GM12878 (cell line): ENCODE measurements around the gene C16orf46. TPM values are rescaled to one million over a fixed set of nuclear protein-coding genes. Genes with fewer than 3 reads are reported as not detected.

Source experiments
- ATAC-seq: fragments of 200-7000 bp; cut with Tn5 transposase; 3 replicates; pipeline ENCODE4 v1.9.1; 2020; ENCODE audit warnings: mild to moderate bottlenecking, moderate library complexity
- BruUV-seq: library from RNA; stranded (reverse); fragments of 400-500 nt; replicated peaks from 2 replicates; lab custom pipeline; 2021; lab: Mats Ljungman, UMichigan
- CTCF ChIA-PET: fragments of 300-600 bp; sonication (Branson Sonifier 250); formaldehyde crosslinking; extraction: SDS; loops from one replicate; lab custom pipeline; 2021; ENCODE audit warnings: inconsistent platforms; lab: Yijun Ruan, JAX
- POLR2A ChIA-PET: fragments of 350-600 bp; formaldehyde crosslinking; extraction: SDS; loops from one replicate; lab custom pipeline; 2021; ENCODE audit warnings: inconsistent platforms; lab: Charles Lee
- RAD21 ChIA-PET: fragments of 300-600 bp; sonication (Branson Sonifier 250); formaldehyde crosslinking; loops from one replicate; lab custom pipeline; 2023; ENCODE audit warnings: antibody characterized with exemption; ENCODE audit not compliant: unreplicated experiment; lab: Charles Lee
- SMC1A ChIA-PET: fragments of 300-600 bp; sonication (Branson Sonifier 250); formaldehyde crosslinking; loops from one replicate; lab custom pipeline; 2023; ENCODE audit not compliant: unreplicated experiment, uncharacterized antibody; lab: Charles Lee
- DNase-seq: peaks from one replicate; pipeline ENCODE4 v3.0.0-alpha.2; 2011; ENCODE audit warnings: low read depth, low spot score
- FAIRE-seq: peaks from 3 replicates; lab custom pipeline; 2011; peaks lifted over from hg19 to GRCh38; lab: Jason Lieb, UNC
- H2AFZ ChIP-seq: 2 replicates; pipeline ENCODE4 v1.6.0; 2011; ENCODE audit warnings: low read depth, low read length, control low read depth; ENCODE audit not compliant: control insufficient read depth
- H3K27ac ChIP-seq: 2 replicates; pipeline ENCODE4 v1.5.1; 2011; ENCODE audit warnings: control low read depth; ENCODE audit not compliant: control insufficient read depth, insufficient read depth
- H3K27me3 ChIP-seq, 2 experiments: replicated peaks in 1 of 2; 2 replicates each; pipeline versions ENCODE4 v1.6.0 to v1.6.1; 2011; ENCODE audit warnings: low read length in 1 of 2; ENCODE audit not compliant: control insufficient read depth in 2 of 2, insufficient read depth in 2 of 2
- H3K36me3 ChIP-seq, 2 experiments: 2 replicates each; pipeline ENCODE4 v1.5.1; 2011; ENCODE audit warnings: low read length in 1 of 2; ENCODE audit not compliant: control insufficient read depth in 2 of 2, insufficient read depth in 2 of 2
- H3K4me1 ChIP-seq: 2 replicates; pipeline ENCODE4 v1.6.1; 2011; ENCODE audit warnings: mild to moderate bottlenecking, low read length, moderate library complexity, mixed read lengths; ENCODE audit not compliant: control insufficient read depth, insufficient read depth
- H3K4me2 ChIP-seq: 2 replicates; pipeline ENCODE4 v1.6.0; 2011; ENCODE audit warnings: control low read depth; ENCODE audit not compliant: control insufficient read depth, insufficient read depth
- H3K4me3 ChIP-seq: fragments of 200-600 bp; sonication (generic); 2 replicates; pipeline ENCODE4 v1.5.1; 2016
- H3K79me2 ChIP-seq: 2 replicates; pipeline ENCODE4 v1.6.0; 2011; ENCODE audit warnings: low read length; ENCODE audit not compliant: control insufficient read depth, insufficient read depth
- H3K9ac ChIP-seq: 2 replicates; pipeline ENCODE4 v1.8.0; 2011; ENCODE audit warnings: low read length, control low read depth, mixed read lengths; ENCODE audit not compliant: control insufficient read depth, insufficient read depth
- H3K9me3 ChIP-seq: replicated peaks from 3 replicates; pipeline ENCODE4 v1.5.1; 2011; ENCODE audit warnings: mild to moderate bottlenecking, low read length; ENCODE audit not compliant: control insufficient read depth, insufficient read depth
- H4K20me1 ChIP-seq: 2 replicates; pipeline ENCODE4 v1.6.0; 2011; ENCODE audit not compliant: control insufficient read depth, insufficient read depth
- CBX5 ChIP-seq: sonication (generic); IDR thresholded peaks from 2 replicates; pipeline ENCODE4 v1.6.1; 2016; ENCODE audit warnings: low read depth, moderate library complexity, mild to moderate bottlenecking, inconsistent platforms
- CHD4 ChIP-seq: fragments of 200-600 bp; sonication (generic); IDR thresholded peaks from 2 replicates; pipeline ENCODE4 v1.6.1; 2016; ENCODE audit warnings: mild to moderate bottlenecking
- EED ChIP-seq: sonication (generic); IDR thresholded peaks from 2 replicates; pipeline ENCODE4 v1.6.1; 2016; ENCODE audit warnings: antibody characterized with exemption, low read depth
- IKZF1 ChIP-seq: fragments of 450-650 bp; conservative IDR thresholded peaks from 2 replicates; pipeline ENCODE4 v1.6.1; 2017; ENCODE audit warnings: antibody characterized with exemption, mild to moderate bottlenecking
- KAT2A ChIP-seq: conservative IDR thresholded peaks from 2 replicates; pipeline ENCODE4 v1.6.1; 2011; ENCODE audit warnings: low read depth, low read length; ENCODE audit not compliant: control insufficient read depth
- MTA2 ChIP-seq: fragments of 450-650 bp; IDR thresholded peaks from 2 replicates; pipeline ENCODE4 v1.6.1; 2016; ENCODE audit warnings: low read depth, mild to moderate bottlenecking, moderate library complexity
- NFXL1 ChIP-seq: fragments of 450-650 bp; IDR thresholded peaks from 2 replicates; pipeline ENCODE4 v1.6.1; 2017; ENCODE audit warnings: antibody characterized with exemption, mild to moderate bottlenecking, borderline replicate concordance
- RELB ChIP-seq: fragments of 450-650 bp; IDR thresholded peaks from 2 replicates; pipeline ENCODE4 v1.6.1; 2017; ENCODE audit warnings: low read depth, mild to moderate bottlenecking, moderate library complexity
- SREBF2 ChIP-seq: IDR thresholded peaks from 2 replicates; pipeline ENCODE4 v1.6.1; 2012; ENCODE audit warnings: mild to moderate bottlenecking, low read length
- SRF ChIP-seq, 2 experiments: IDR thresholded peaks; 2 replicates each; pipeline ENCODE4 v1.6.1; 2011; ENCODE audit warnings: low read depth in 2 of 2, low read length in 2 of 2, mild to moderate bottlenecking in 1 of 2, moderate library complexity in 1 of 2
- USF1 ChIP-seq: IDR thresholded peaks from 2 replicates; pipeline ENCODE4 v1.6.1; 2011; ENCODE audit warnings: borderline replicate concordance, low read depth, mild to moderate bottlenecking, moderate library complexity, mixed read lengths, low read length; ENCODE audit not compliant: insufficient read depth; ENCODE audit errors: extremely low read length
- YBX1 ChIP-seq: fragments of 450-650 bp; IDR thresholded peaks from 2 replicates; pipeline ENCODE4 v1.6.1; 2016; ENCODE audit warnings: antibody characterized with exemption
- ZBTB33 ChIP-seq: fragments of 450-650 bp; IDR thresholded peaks from 2 replicates; pipeline ENCODE4 v1.6.1; 2017; ENCODE audit warnings: mild to moderate bottlenecking
- ZNF384 ChIP-seq: IDR thresholded peaks from 2 replicates; pipeline ENCODE4 v1.6.1; 2012; ENCODE audit warnings: low read depth, mild to moderate bottlenecking, low read length, improper control_type of control experiment, borderline replicate concordance
- WGBS: methylation state at CpG from one replicate; pipeline ENCODE4 v1.1.6; 2016; ENCODE audit warnings: low lambda C conversion rate; ENCODE audit not compliant: insufficient replicate concordance, insufficient coverage; ENCODE audit errors: missing lambda C conversion rate; 5-methylcytosine and 5-hydroxymethylcytosine counted together
- in situ Hi-C: fragments of 300-500 bp; cut with MboI; formaldehyde crosslinking; loops from 9 replicates; pipeline ENCODE4 v1.14.3; 2018; ENCODE audit warnings: mixed read lengths
- intact Hi-C: fragments of 100-400 bp; cut with micrococcal nuclease; formaldehyde crosslinking; loops from one replicate; pipeline ENCODE4 v1.14.2; 2022; ENCODE audit not compliant: unreplicated experiment
- polyA plus RNA-seq, 11 experiments: library from polyadenylated mRNA; depleted of rRNA in 4 of 11; unstranded in 6 of 11; stranded (reverse) in 5 of 11; fragments of >200 nt; fragmentation: Nextera tagmentation in 4 of 11; fragmentation: Illumina TruSeq in 1 of 11; extraction: Ambion mirVana in 4 of 11; extraction: Trizol in 1 of 11; gene quantifications; 1 replicate in 1 of 11; 2 replicates in 10 of 11; pipeline versions ENCODE4 v1.2.1 to v1.2.3, GENCODE V29; 2011 to 2016; ENCODE audit warnings: inconsistent platforms in 2 of 11, missing spikeins in 2 of 11, low read depth in 1 of 11
- total RNA-seq, 4 experiments: library from RNA; depleted of rRNA in 3 of 4; stranded (reverse); fragments of >200 nt in 3 of 4; fragmentation: Illumina TruSeq in 1 of 4; extraction: Trizol in 1 of 4; gene quantifications; 2 replicates each; pipeline versions ENCODE4 v1.2.1 to v1.2.3, GENCODE V29; 2013 to 2021

Gene C16orf46
- total and polyA plus RNA-seq, 10 of the 15 experiments (the other 5 are each of a cell fraction or from before 2014, with no cell fraction given), result 0.04 to 0.46 (median 0.14) TPM; not detected in 6

GRCh38 chr16:81066681-81067080, 10.4 kb downstream of the C16orf46 start (continued):
- TF ChIP-seq USF1, result no peak
- no peak for TF ChIP-seq KAT2A

- ChIA-PET RAD21 (no interaction called here), CTCF (no interaction called here), POLR2A (no interaction called here), SMC1A (no interaction called here)
- H3K4me1 ChIP-seq, result no peaks in the 10 kb centered on the region
- no TSS peak for BruUV-seq
- in situ Hi-C loops, result no loop called here
- intact Hi-C loops, result no loop called here
- TF ChIP-seq KAT2A (no peak), EED (no peak), CHD4 (no peak), NFXL1 (no peak), CBX5 (no peak), ZBTB33 (no peak), SRF (IDR thresholded peaks at IDR 0.05; ENCODE audit: low read depth in 2 of 2, low read length in 2 of 2) (no peak), MTA2 (no peak), SREBF2 (no peak), RELB (no peak), IKZF1 (no peak), ZNF384 (no peak), YBX1 (no peak)
- no peak overlapping the region for H3K9ac ChIP-seq
- WGBS, result 72% methylated on average over 10 of the region's 10 CpGs
- H3K4me2 ChIP-seq, result no peak overlapping the region
- ATAC-seq, result no peak
- no peaks in the 10 kb centered on the region for H3K27me3 ChIP-seq
- no peak for FAIRE-seq
- no peak overlapping the region for H3K27ac ChIP-seq
- no peaks in the 10 kb centered on the region for H3K36me3 ChIP-seq
- no peaks in the 10 kb centered on the region for H3K9me3 ChIP-seq
- no peak for DNase-seq
- no peaks in the 10 kb centered on the region for H3K79me2 ChIP-seq
- no peaks in the 10 kb centered on the region for H4K20me1 ChIP-seq
- no peak overlapping the region for H2AFZ ChIP-seq
- no peak overlapping the region for H3K4me3 ChIP-seq
Measured at GRCh38 chr16:81061871-81062608, 15.0 kb downstream of the C16orf46 start.
